Naive thymus-derived CD4-positive, alpha-beta T cell (primary cell): ENCODE data around the gene GPR85. TPM values are rescaled to one million over a fixed set of nuclear protein-coding genes. Genes with fewer than 3 reads are reported as not detected.

Experiments
- ATAC-seq: fragments of 150-1000 bp; cut with Tn5 transposase; 2 replicates; pipeline ENCODE4 v1.10.0; 2021; ENCODE audit warnings: mild to moderate bottlenecking, moderate library complexity
- CTCF ChIA-PET: fragments of 350-600 bp; sonication (Branson Sonifier 250); formaldehyde crosslinking; loops from one replicate; lab custom pipeline; 2021; ENCODE audit warnings: antibody characterized with exemption; lab: Charles Lee
- POLR2A ChIA-PET: fragments of 350-600 bp; sonication (Branson Sonifier 250); formaldehyde crosslinking; loops from one replicate; lab custom pipeline; 2021; ENCODE audit warnings: antibody characterized with exemption, inconsistent platforms; lab: Charles Lee
- DNase-seq, 9 donors: peaks; one replicate each; pipeline versions ENCODE4 v3.0.0 to v3.0.0-alpha.2; 2020 to 2022; ENCODE audit warnings: mixed read lengths in 1 of 9
- H3K27ac ChIP-seq: one replicate; pipeline ENCODE4 v1.7.0; 2013; ENCODE audit warnings: mild to moderate bottlenecking, low read depth, low read length, moderate library complexity
- H3K27me3 ChIP-seq, 2 donors: one replicate each; pipeline ENCODE4 v1.7.0; 2013; ENCODE audit warnings: low read length in 2 of 2, mild to moderate bottlenecking in 2 of 2, moderate library complexity in 2 of 2; ENCODE audit not compliant: control insufficient read depth in 2 of 2, insufficient read depth in 2 of 2
- H3K36me3 ChIP-seq, 3 experiments: 1 replicate in 2 of 3; 2 replicates in 1 of 3; pipeline ENCODE4 v1.7.0; 2013; ENCODE audit warnings: low read length in 3 of 3, mild to moderate bottlenecking in 3 of 3, moderate library complexity in 1 of 3; ENCODE audit not compliant: insufficient read depth in 3 of 3, control insufficient read depth in 2 of 3
- H3K4me1 ChIP-seq, 2 donors: one replicate each; pipeline ENCODE4 v1.7.0; 2013; ENCODE audit warnings: low read length in 2 of 2, mild to moderate bottlenecking in 2 of 2, moderate library complexity in 1 of 2; ENCODE audit not compliant: control insufficient read depth in 2 of 2, insufficient read depth in 2 of 2
- H3K4me3 ChIP-seq: 2 replicates; pipeline ENCODE4 v1.7.0; 2013; ENCODE audit warnings: mild to moderate bottlenecking, low read length
- H3K9me3 ChIP-seq, 3 experiments: 1 replicate in 2 of 3; 2 replicates in 1 of 3; pipeline ENCODE4 v1.7.0; 2013; ENCODE audit warnings: low read length in 3 of 3; ENCODE audit not compliant: control insufficient read depth in 2 of 3
- H3K27ac Mint-ChIP-seq, 9 donors: one replicate each; pipeline ENCODE4 v1.8.0; 2020 to 2022; ENCODE audit warnings: mixed read lengths in 9 of 9, mild to moderate bottlenecking in 8 of 9, moderate library complexity in 5 of 9, inconsistent platforms in 2 of 9
- H3K27me3 Mint-ChIP-seq, 5 donors: one replicate each; pipeline ENCODE4 v1.8.0; 2021 to 2022; ENCODE audit warnings: mixed read lengths in 5 of 5, mild to moderate bottlenecking in 1 of 5
- H3K36me3 Mint-ChIP-seq, 5 donors: one replicate each; pipeline ENCODE4 v1.8.0; 2020 to 2022; ENCODE audit warnings: mixed read lengths in 5 of 5, mild to moderate bottlenecking in 3 of 5, inconsistent platforms in 1 of 5
- H3K4me1 Mint-ChIP-seq, 7 donors: one replicate each; pipeline ENCODE4 v1.8.0; 2020 to 2022; ENCODE audit warnings: mixed read lengths in 7 of 7, mild to moderate bottlenecking in 3 of 7, inconsistent platforms in 1 of 7
- H3K4me3 Mint-ChIP-seq, 10 donors: one replicate each; pipeline ENCODE4 v1.8.0; 2020 to 2022; ENCODE audit warnings: mild to moderate bottlenecking in 10 of 10, mixed read lengths in 10 of 10, moderate library complexity in 6 of 10, inconsistent platforms in 2 of 10
- H3K9me3 Mint-ChIP-seq, 11 donors: one replicate each; pipeline ENCODE4 v1.8.0; 2020 to 2022; ENCODE audit warnings: mixed read lengths in 11 of 11, mild to moderate bottlenecking in 4 of 11, inconsistent platforms in 1 of 11, moderate library complexity in 1 of 11
- intact Hi-C, 2 donors: fragments of 100-400 bp; cut with micrococcal nuclease; formaldehyde crosslinking; loops; one replicate each; pipeline ENCODE4 v1.15.1; 2023
- polyA plus RNA-seq, 2 donors: library from polyadenylated mRNA; unstranded; fragments of 300-500 nt; fragmentation: Illumina TruSeq; gene quantifications; one replicate each; pipeline ENCODE4 v1.2.3, GENCODE V29; 2021
- total RNA-seq, 6 experiments: library from RNA in 5 of 6; stranded (reverse) in 5 of 6; gene quantifications; 1 replicate in 5 of 6; 2 replicates in 1 of 6; pipeline ENCODE4 v1.2.3 and lab custom pipeline; 2021 to 2026

Gene GPR85
- total and polyA plus RNA-seq, 7 experiments from 2014 or later, result 0.13 TPM; not detected in 6

- intact Hi-C loops, result no loop called here
- H3K27me3 ChIP-seq, result no peaks in the 10 kb centered on the region
- Mint-ChIP-seq H3K4me1 (no peaks in the 10 kb centered on the region), H3K9me3 (no peaks in the 10 kb centered on the region), H3K27me3 (peaks cover 6 to 22% (median 15%) of the 10 kb centered on the region in 5 donors), H3K27ac (no peak overlapping the region), H3K4me3 (no peak overlapping the region), H3K36me3 (no peaks in the 10 kb centered on the region)
- H3K4me3 ChIP-seq, result no peak overlapping the region
- DNase-seq (no peak), ATAC-seq (no peak)
- H3K4me1 ChIP-seq, result no peaks in the 10 kb centered on the region
- CTCF ChIA-PET, result no interaction called here
- H3K36me3 ChIP-seq, result no peaks in the 10 kb centered on the region
- POLR2A ChIA-PET, result no interaction called here
- H3K27ac ChIP-seq, result no peak overlapping the region
- no peaks in the 10 kb centered on the region for H3K9me3 ChIP-seq
These were observed 13.5 kb upstream of the GPR85 start for GRCh38 chr7:113100121-113100603.

DNA sequence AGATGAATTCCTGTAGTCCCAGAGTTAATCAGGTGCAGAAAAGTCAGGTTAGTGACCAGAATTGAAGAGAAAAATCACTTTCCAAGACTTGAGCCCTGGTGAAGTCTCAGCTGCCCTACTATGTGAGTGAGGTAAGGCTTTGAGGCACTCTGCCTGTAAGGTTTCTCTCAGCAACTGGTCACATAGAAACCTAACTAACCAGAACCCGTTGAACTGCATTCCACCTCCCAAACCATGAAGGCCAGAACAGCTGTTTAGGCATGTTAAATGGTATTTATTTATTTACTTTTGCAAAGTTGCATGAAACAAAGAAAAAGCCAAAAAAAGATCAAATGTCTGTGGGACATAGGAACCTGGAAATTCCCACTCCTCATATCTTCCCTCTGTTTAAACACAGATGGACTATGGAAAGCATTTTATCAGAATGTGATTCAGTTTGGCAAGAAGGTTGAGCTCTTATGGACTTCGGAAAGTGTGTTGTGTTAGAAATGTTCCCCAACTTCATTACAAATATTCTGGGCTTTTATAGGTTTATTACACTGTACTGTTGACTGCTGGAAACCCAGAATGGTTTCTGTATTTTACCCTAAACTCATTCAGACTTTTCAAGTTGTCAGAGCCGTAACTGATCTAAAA, 12.8 kb upstream of the GPR85 start:
- DNase-seq, result no peak
- H3K27ac Mint-ChIP-seq, result no peak overlapping the region
- Histone ChIP-seq H3K4me1 (no peaks in the 10 kb centered on the region), H3K36me3 (no peaks in the 10 kb centered on the region), H3K27ac (no peak overlapping the region), H3K9me3 (no peaks in the 10 kb centered on the region), H3K4me3 (no peak overlapping the region), H3K27me3 (no peaks in the 10 kb centered on the region)
- intact Hi-C loops, result no loop called here
- ChIA-PET CTCF (no interaction called here), POLR2A (no interaction called here)
- no peaks in the 10 kb centered on the region for H3K36me3 Mint-ChIP-seq
- peaks cover 6 to 23% (median 15%) of the 10 kb centered on the region in 5 donors for H3K27me3 Mint-ChIP-seq
- no peak overlapping the region for H3K4me3 Mint-ChIP-seq
- ATAC-seq, result no peak
- no peaks in the 10 kb centered on the region for H3K4me1 Mint-ChIP-seq
- H3K9me3 Mint-ChIP-seq, result no peaks in the 10 kb centered on the region

GRCh38 chr7:113094517-113095249, 8.1 kb upstream of the GPR85 start:
- no peaks in the 10 kb centered on the region for H3K36me3 ChIP-seq
- ATAC-seq (no peak), DNase-seq (no peak)
- Mint-ChIP-seq H3K9me3 (peaks cover 0 to 2% (median 0%) of the 10 kb centered on the region in 11 donors), H3K36me3 (no peaks in the 10 kb centered on the region), H3K4me1 (peaks cover 0 to 2% (median 0%) of the 10 kb centered on the region in 7 donors), H3K4me3 (no peak overlapping the region), H3K27me3 (peaks cover 14 to 40% (median 18%) of the 10 kb centered on the region in 5 donors), H3K27ac (no peak overlapping the region)
- no peak overlapping the region for H3K27ac ChIP-seq
- no peaks in the 10 kb centered on the region for H3K9me3 ChIP-seq
- CTCF ChIA-PET, result no interaction called here
- no peak overlapping the region for H3K4me3 ChIP-seq
- no peaks in the 10 kb centered on the region for H3K27me3 ChIP-seq
- POLR2A ChIA-PET, result no interaction called here
- intact Hi-C loops, result no loop called here
- no peaks in the 10 kb centered on the region for H3K4me1 ChIP-seq

DNA sequence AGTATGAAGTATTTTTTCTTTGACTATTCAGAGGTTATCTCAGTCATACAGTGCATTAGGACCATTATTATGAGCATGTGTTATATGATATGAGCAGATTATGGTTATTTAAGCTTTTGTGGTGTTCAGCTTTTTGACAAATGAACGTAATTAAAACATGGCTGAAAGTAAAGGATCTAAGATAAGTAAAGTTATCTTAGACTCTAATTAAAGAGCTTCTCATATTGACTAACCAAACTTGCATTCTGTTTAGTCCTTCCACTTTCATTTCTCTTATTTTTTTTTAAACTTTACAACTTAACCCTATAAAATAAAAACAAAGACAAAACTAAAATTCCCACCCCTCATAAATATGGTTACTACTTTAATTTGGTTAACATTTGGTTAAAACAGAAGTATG, 6.9 kb upstream of the GPR85 start:
- intact Hi-C loops, result no loop called here
- Mint-ChIP-seq H3K4me1 (peaks cover 0 to 2% (median 0%) of the 10 kb centered on the region in 7 donors), H3K36me3 (no peaks in the 10 kb centered on the region), H3K9me3 (peaks cover 0 to 4% (median 0%) of the 10 kb centered on the region in 11 donors), H3K4me3 (no peak overlapping the region), H3K27me3 (peaks cover 16 to 42% (median 22%) of the 10 kb centered on the region in 5 donors), H3K27ac (no peak overlapping the region)
- H3K4me3 ChIP-seq, result no peak overlapping the region
- ATAC-seq, result no peak
- H3K27ac ChIP-seq, result no peak overlapping the region
- POLR2A ChIA-PET, result no interaction called here
- H3K36me3 ChIP-seq, result no peaks in the 10 kb centered on the region
- H3K4me1 ChIP-seq, result no peaks in the 10 kb centered on the region
- no peak for DNase-seq
- H3K9me3 ChIP-seq, result no peaks in the 10 kb centered on the region
- H3K27me3 ChIP-seq, result no peaks in the 10 kb centered on the region
- CTCF ChIA-PET, result no interaction called here

- Mint-ChIP-seq H3K27ac (no peak overlapping the region), H3K4me3 (no peak overlapping the region), H3K9me3 (peaks cover 0 to 5% (median 0%) of the 10 kb centered on the region in 11 donors), H3K4me1 (peaks cover 0 to 2% (median 0%) of the 10 kb centered on the region in 7 donors), H3K27me3 (peaks cover 24 to 47% (median 29%) of the 10 kb centered on the region in 5 donors), H3K36me3 (no peaks in the 10 kb centered on the region)
- no peaks in the 10 kb centered on the region for H3K4me1 ChIP-seq
- CTCF ChIA-PET, result no interaction called here
- H3K9me3 ChIP-seq, result no peaks in the 10 kb centered on the region
- ATAC-seq (no peak), DNase-seq (no peak)
- H3K36me3 ChIP-seq, result no peaks in the 10 kb centered on the region
- no peak overlapping the region for H3K4me3 ChIP-seq
- no peaks in the 10 kb centered on the region for H3K27me3 ChIP-seq
- intact Hi-C loops, result no loop called here
- H3K27ac ChIP-seq, result no peak overlapping the region
- POLR2A ChIA-PET, result no interaction called here
These were observed 6.1 kb upstream of the GPR85 start for GRCh38 chr7:113092762-113093161.

DNA sequence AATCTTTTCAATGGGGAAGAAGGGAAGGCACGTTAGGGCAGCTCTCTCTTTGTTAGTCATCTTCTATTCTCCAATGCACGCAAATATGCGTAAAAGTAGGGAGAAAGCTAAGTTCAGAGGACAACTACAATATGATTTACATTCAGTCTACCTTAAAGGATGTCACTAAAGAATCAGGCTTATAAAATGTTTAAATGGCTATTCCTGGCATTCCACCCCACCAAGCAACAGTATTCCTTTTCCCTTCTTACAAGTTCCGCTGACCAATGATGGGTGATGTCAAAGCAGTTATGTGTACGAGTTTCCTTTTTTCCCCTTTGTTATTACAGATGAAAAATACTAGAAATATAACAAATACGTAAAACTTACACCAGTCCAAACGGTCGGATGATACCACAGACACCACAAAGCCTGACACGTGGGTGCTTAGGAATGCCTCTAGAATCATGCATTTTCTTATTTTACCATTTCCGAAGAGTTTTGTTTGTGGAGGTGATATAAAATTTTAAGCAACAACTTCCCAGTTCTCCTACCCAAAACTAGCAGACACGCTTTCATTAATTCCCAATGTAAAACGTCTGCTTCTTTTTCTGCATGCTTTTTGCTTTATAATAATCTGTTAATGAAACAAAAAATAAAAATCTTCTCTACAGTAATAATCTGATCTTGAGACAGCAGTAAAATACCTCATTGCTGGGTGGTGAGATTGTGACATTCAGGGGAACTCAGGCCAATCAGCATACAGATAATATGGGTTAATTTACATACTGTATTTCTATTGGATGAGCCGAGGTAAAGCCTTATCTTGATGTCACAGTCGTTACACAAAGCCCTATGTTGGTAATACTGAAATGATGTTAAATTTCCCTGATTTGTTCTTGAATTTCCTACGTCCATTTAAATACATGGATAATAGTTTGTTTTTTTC, 708 bp upstream of the GPR85 start:
- Mint-ChIP-seq H3K4me1 (peaks cover 0 to 22% (median 8%) of the 10 kb centered on the region in 7 donors), H3K9me3 (peaks cover 0 to 5% (median 0%) of the 10 kb centered on the region in 11 donors), H3K27me3 (peaks cover 45 to 57% (median 54%) of the 10 kb centered on the region in 5 donors), H3K27ac (no peak overlapping the region), H3K4me3 (peak overlapping the region in 7 of 10 donors; percentile 6 to 58 (median 27)), H3K36me3 (no peaks in the 10 kb centered on the region)
- ATAC-seq (peak; percentile 79), DNase-seq (peak in 2 of 9 donors; percentile 2 to 5)
- H3K9me3 ChIP-seq, result no peaks in the 10 kb centered on the region
- H3K36me3 ChIP-seq, result no peaks in the 10 kb centered on the region
- intact Hi-C loops, result no loop called here
- no peaks in the 10 kb centered on the region for H3K4me1 ChIP-seq
- no peak overlapping the region for H3K27ac ChIP-seq
- CTCF ChIA-PET, result no interaction called here
- no peak overlapping the region for H3K4me3 ChIP-seq
- POLR2A ChIA-PET, result no interaction called here
- no peaks in the 10 kb centered on the region for H3K27me3 ChIP-seq
